Fibroblast of lung (primary cell): ENCODE results near the gene PHEX. TPM values are rescaled to one million over a fixed set of nuclear protein-coding genes. Genes with fewer than 3 reads are reported as not detected.

ENCODE experiments used
- DNase-seq, 2 donors: peaks; one replicate each; pipeline versions ENCODE4 v3.0.0 to v3.0.0-alpha.2; 2010; ENCODE audit warnings: low read depth in 2 of 2
- H2AFZ ChIP-seq: 2 replicates; pipeline ENCODE4 v1.5.1; 2012; ENCODE audit warnings: low read length, control low read depth, inconsistent platforms
- H3K27ac ChIP-seq: 2 replicates; pipeline ENCODE4 v1.5.1; 2011; ENCODE audit warnings: low read length, control low read depth; ENCODE audit not compliant: insufficient read depth
- H3K27me3 ChIP-seq: 2 replicates; pipeline ENCODE4 v1.5.1; 2011; ENCODE audit warnings: mild to moderate bottlenecking, low read length; ENCODE audit not compliant: control insufficient read depth, insufficient read depth
- H3K36me3 ChIP-seq: 2 replicates; pipeline ENCODE4 v1.5.1; 2011; ENCODE audit warnings: low read length; ENCODE audit not compliant: control insufficient read depth, insufficient read depth
- H3K4me1 ChIP-seq: 2 replicates; pipeline ENCODE4 v1.5.1; 2011; ENCODE audit warnings: low read length; ENCODE audit not compliant: control insufficient read depth, insufficient read depth; ENCODE audit errors: extremely low read depth
- H3K4me2 ChIP-seq: 2 replicates; pipeline ENCODE4 v1.5.1; 2011; ENCODE audit warnings: low read length, control low read depth; ENCODE audit not compliant: insufficient read depth; ENCODE audit errors: extremely low read depth
- H3K4me3 ChIP-seq, 4 experiments: fragments of 200-600 bp in 1 of 4; sonication (generic) in 1 of 4; replicated peaks in 1 of 4; 2 replicates each; pipeline ENCODE4 v1.5.1; 2011 to 2016; ENCODE audit warnings: low read length in 4 of 4, low read depth in 3 of 4, mild to moderate bottlenecking in 3 of 4, control low read depth in 2 of 4, inconsistent platforms in 1 of 4, mixed read lengths in 1 of 4; ENCODE audit not compliant: insufficient read depth in 1 of 4; ENCODE audit errors: control extremely low read depth in 1 of 4
- H3K79me2 ChIP-seq: 2 replicates; pipeline ENCODE4 v1.5.1; 2012; ENCODE audit warnings: mild to moderate bottlenecking, low read length, inconsistent platforms; ENCODE audit not compliant: control insufficient read depth, insufficient read depth
- H3K9ac ChIP-seq: 2 replicates; pipeline ENCODE4 v1.5.1; 2011; ENCODE audit warnings: mild to moderate bottlenecking, low read length, control low read depth; ENCODE audit not compliant: insufficient read depth
- H3K9me3 ChIP-seq: 2 replicates; pipeline ENCODE4 v1.5.1; 2012; ENCODE audit warnings: low read depth, low read length; ENCODE audit not compliant: control insufficient read depth, insufficient read depth
- H4K20me1 ChIP-seq: 2 replicates; pipeline ENCODE4 v1.5.1; 2011; ENCODE audit warnings: low read length; ENCODE audit not compliant: control insufficient read depth, insufficient read depth; ENCODE audit errors: extremely low read depth
- EZH2 ChIP-seq: IDR thresholded peaks from 2 replicates; pipeline ENCODE4 v1.5.1; 2012; ENCODE audit warnings: low read length, control low read depth, mild to moderate bottlenecking; ENCODE audit errors: missing control alignments
- polyA plus RNA-seq, 2 donors: library from polyadenylated mRNA; depleted of rRNA in 1 of 2; stranded (reverse) in 1 of 2; unstranded in 1 of 2; fragments of >200 nt; gene quantifications; 2 replicates each; pipeline ENCODE4 v1.2.1, GENCODE V29; 2011 to 2012; ENCODE audit warnings: missing spikeins in 1 of 2
- total RNA-seq: library from RNA; depleted of rRNA; stranded (reverse); fragments of >200 nt; gene quantifications from 2 replicates; pipeline ENCODE4 v1.2.1, GENCODE V29; 2014
- TF ChIP-seq, protein P1 (sequence below), 2 donors: IDR thresholded peaks in 1 of 2; conservative IDR thresholded peaks in 1 of 2; 1 replicate in 1 of 2; 2 replicates in 1 of 2; pipeline ENCODE4 v1.5.1; 2011 to 2012; ENCODE audit warnings: low read length in 2 of 2, control low read depth in 1 of 2, inconsistent platforms in 1 of 2, low read depth in 1 of 2, mild to moderate bottlenecking in 1 of 2

The PHEX gene
- total and polyA plus RNA-seq, 2 donors (not counting 1 experiment from before 2014, with no cell fraction given) = 1.2 to 1.7 TPM

GRCh38 chrX:22095286-22095685, 63.2 kb downstream of the PHEX start:
- H3K27me3 ChIP-seq = no peaks in the 10 kb centered on the region
- no peak overlapping the region for H3K4me2 ChIP-seq
- no peaks in the 10 kb centered on the region for H3K79me2 ChIP-seq
- H2AFZ ChIP-seq = no peak overlapping the region
- no peaks in the 10 kb centered on the region for H4K20me1 ChIP-seq
- TF ChIP-seq, protein P1, sequence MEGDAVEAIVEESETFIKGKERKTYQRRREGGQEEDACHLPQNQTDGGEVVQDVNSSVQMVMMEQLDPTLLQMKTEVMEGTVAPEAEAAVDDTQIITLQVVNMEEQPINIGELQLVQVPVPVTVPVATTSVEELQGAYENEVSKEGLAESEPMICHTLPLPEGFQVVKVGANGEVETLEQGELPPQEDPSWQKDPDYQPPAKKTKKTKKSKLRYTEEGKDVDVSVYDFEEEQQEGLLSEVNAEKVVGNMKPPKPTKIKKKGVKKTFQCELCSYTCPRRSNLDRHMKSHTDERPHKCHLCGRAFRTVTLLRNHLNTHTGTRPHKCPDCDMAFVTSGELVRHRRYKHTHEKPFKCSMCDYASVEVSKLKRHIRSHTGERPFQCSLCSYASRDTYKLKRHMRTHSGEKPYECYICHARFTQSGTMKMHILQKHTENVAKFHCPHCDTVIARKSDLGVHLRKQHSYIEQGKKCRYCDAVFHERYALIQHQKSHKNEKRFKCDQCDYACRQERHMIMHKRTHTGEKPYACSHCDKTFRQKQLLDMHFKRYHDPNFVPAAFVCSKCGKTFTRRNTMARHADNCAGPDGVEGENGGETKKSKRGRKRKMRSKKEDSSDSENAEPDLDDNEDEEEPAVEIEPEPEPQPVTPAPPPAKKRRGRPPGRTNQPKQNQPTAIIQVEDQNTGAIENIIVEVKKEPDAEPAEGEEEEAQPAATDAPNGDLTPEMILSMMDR (conservative IDR thresholded peaks at IDR 0.05 in 1 of 2, IDR thresholded peaks at IDR 0.05 in 1 of 2; ENCODE audit: low read depth in 1 of 2, low read length in 2 of 2) = no peak
- no peak for TF ChIP-seq EZH2
- peak; percentile 59 to 93 for DNase-seq
- H3K36me3 ChIP-seq = no peaks in the 10 kb centered on the region
- H3K9me3 ChIP-seq = no peaks in the 10 kb centered on the region
- H3K4me1 ChIP-seq = peaks cover 6% of the 10 kb centered on the region
- H3K4me3 ChIP-seq = no peak overlapping the region
- no peak overlapping the region for H3K9ac ChIP-seq
- H3K27ac ChIP-seq = peak overlapping the region; percentile 47

DNA sequence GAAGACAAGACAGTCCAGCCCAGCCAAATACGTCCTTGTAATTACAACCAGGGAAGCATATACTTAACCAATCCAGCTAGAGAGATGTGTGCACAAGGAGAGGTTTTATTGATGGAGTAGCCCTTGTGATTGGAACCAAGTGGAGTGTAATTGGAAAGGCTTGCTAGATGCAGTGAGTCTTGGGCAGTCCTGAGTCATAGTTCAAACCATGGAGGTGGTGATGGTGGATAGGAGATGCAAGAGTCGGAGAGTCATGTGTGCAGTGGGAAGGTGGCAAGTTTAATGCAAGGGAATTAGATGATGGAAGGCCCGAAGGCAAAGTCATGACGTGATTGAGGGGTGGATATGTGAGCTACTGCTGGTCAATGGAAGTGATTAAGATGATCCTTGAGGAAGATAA, 63.7 kb downstream of the PHEX start:
- Histone ChIP-seq H3K4me2 (no peak overlapping the region), H3K27ac (peak overlapping the region; percentile 47)

GRCh38 chrX:22097012-22097694, 65.0 kb downstream of the PHEX start:
- H3K27me3 ChIP-seq = no peaks in the 10 kb centered on the region
- H3K4me1 ChIP-seq = peaks cover 6% of the 10 kb centered on the region
- H3K79me2 ChIP-seq = no peaks in the 10 kb centered on the region
- no peaks in the 10 kb centered on the region for H3K36me3 ChIP-seq
- peak; percentile 85 to 91 for DNase-seq
- no peaks in the 10 kb centered on the region for H3K9me3 ChIP-seq
- no peak overlapping the region for H3K9ac ChIP-seq
- no peak overlapping the region for H2AFZ ChIP-seq
- H3K27ac ChIP-seq = no peak overlapping the region
- no peak overlapping the region for H3K4me3 ChIP-seq
- H4K20me1 ChIP-seq = no peaks in the 10 kb centered on the region
- TF ChIP-seq EZH2 = no peak
- TF ChIP-seq, protein P1 (conservative IDR thresholded peaks at IDR 0.05 in 1 of 2, IDR thresholded peaks at IDR 0.05 in 1 of 2; ENCODE audit: low read depth in 1 of 2, low read length in 2 of 2) = no peak
- no peak overlapping the region for H3K4me2 ChIP-seq

More for the DNA sequence above, 63.7 kb downstream of the PHEX start:
- no peak overlapping the region for H2AFZ ChIP-seq
- no peak for TF ChIP-seq EZH2
- TF ChIP-seq, protein P1 (conservative IDR thresholded peaks at IDR 0.05 in 1 of 2, IDR thresholded peaks at IDR 0.05 in 1 of 2; ENCODE audit: low read depth in 1 of 2, low read length in 2 of 2) = no peak
- no peaks in the 10 kb centered on the region for H3K9me3 ChIP-seq
- DNase-seq = no peak
- no peak overlapping the region for H3K9ac ChIP-seq
- H4K20me1 ChIP-seq = no peaks in the 10 kb centered on the region
- peaks cover 6% of the 10 kb centered on the region for H3K4me1 ChIP-seq
- no peaks in the 10 kb centered on the region for H3K27me3 ChIP-seq
- H3K36me3 ChIP-seq = no peaks in the 10 kb centered on the region
- no peaks in the 10 kb centered on the region for H3K79me2 ChIP-seq
- H3K4me3 ChIP-seq = no peak overlapping the region
